HepG2 (cell line): ENCODE measurements around the gene GPR26. TPM values are rescaled to one million over a fixed set of nuclear protein-coding genes. Genes with fewer than 3 reads are reported as not detected.

ENCODE experiments used
- CBFB ChIP-seq: sonication (generic); formaldehyde crosslinking; IDR thresholded peaks from 2 replicates; pipeline ENCODE4 v1.4.0; 2020; ENCODE audit warnings: missing genetic modification reagents
- GATAD1 ChIP-seq: IDR thresholded peaks from 2 replicates; pipeline ENCODE4 v1.6.1; 2016; ENCODE audit warnings: missing genetic modification reagents, missing compliant biosample characterization
- RNF2 ChIP-seq: fragments of 450-650 bp; conservative IDR thresholded peaks from 2 replicates; pipeline ENCODE4 v1.6.1; 2016; ENCODE audit warnings: low read depth
- SUZ12 ChIP-seq: fragments of 150-350 bp; IDR thresholded peaks from 2 replicates; pipeline ENCODE4 v1.6.1; 2014; ENCODE audit warnings: low read depth, low read length
- ZC3H13 ChIP-seq: sonication (generic); formaldehyde crosslinking; IDR thresholded peaks from 2 replicates; pipeline ENCODE4 v1.8.1; 2023; ENCODE audit warnings: mild to moderate bottlenecking, missing genetic modification reagents, moderate library complexity
- ZMAT3 ChIP-seq: sonication (generic); formaldehyde crosslinking; conservative IDR thresholded peaks from 2 replicates; pipeline ENCODE4 v1.7.0; 2021; ENCODE audit warnings: missing genetic modification reagents
- ZNF773 ChIP-seq: sonication (generic); formaldehyde crosslinking; IDR thresholded peaks from 2 replicates; pipeline ENCODE4 v1.4.0; 2020; ENCODE audit warnings: missing genetic modification reagents, borderline replicate concordance
- polyA plus RNA-seq, 8 experiments: library from polyadenylated mRNA; depleted of rRNA in 3 of 8; stranded (reverse) in 7 of 8; unstranded in 1 of 8; fragments of >200 nt; fragmentation: Illumina TruSeq in 4 of 8; extraction: Trizol in 4 of 8; gene quantifications; 2 replicates each; pipeline versions ENCODE4 v1.2.1 to v1.2.3, GENCODE V29; 2011 to 2016; ENCODE audit warnings: low read depth in 4 of 8, missing spikeins in 1 of 8, mixed read lengths in 1 of 8; ENCODE audit not compliant: insufficient read depth in 1 of 8
- total RNA-seq, 5 experiments: library from RNA; depleted of rRNA; stranded (reverse); fragments of >200 nt; fragmentation: Illumina TruSeq; extraction: Trizol; gene quantifications; 2 replicates each; pipeline ENCODE4 v1.2.3, GENCODE V29; 2016; ENCODE audit warnings: low read depth in 1 of 5
- TF ChIP-seq, protein P1 (sequence below): sonication (generic); formaldehyde crosslinking; IDR thresholded peaks from 2 replicates; pipeline ENCODE4 v1.4.0; 2020; ENCODE audit warnings: missing genetic modification reagents, borderline replicate concordance
- TF ChIP-seq, protein P2 (sequence below): sonication (generic); formaldehyde crosslinking; IDR thresholded peaks from 2 replicates; pipeline ENCODE4 v1.4.0; 2020; ENCODE audit warnings: missing genetic modification reagents
- TF ChIP-seq, protein P3 (sequence below): sonication (generic); formaldehyde crosslinking; IDR thresholded peaks from 2 replicates; pipeline ENCODE4 v1.4.0; 2020; ENCODE audit warnings: mild to moderate bottlenecking, missing genetic modification reagents
- TF ChIP-seq, protein P4 (sequence below): sonication (generic); formaldehyde crosslinking; IDR thresholded peaks from 2 replicates; pipeline ENCODE4 v1.4.0; 2020; ENCODE audit warnings: missing genetic modification reagents

GPR26 gene
- total and polyA plus RNA-seq, 2 of the 13 experiments (the other 11 are each of a cell fraction or from before 2014, with no cell fraction given) = not detected

DNA sequence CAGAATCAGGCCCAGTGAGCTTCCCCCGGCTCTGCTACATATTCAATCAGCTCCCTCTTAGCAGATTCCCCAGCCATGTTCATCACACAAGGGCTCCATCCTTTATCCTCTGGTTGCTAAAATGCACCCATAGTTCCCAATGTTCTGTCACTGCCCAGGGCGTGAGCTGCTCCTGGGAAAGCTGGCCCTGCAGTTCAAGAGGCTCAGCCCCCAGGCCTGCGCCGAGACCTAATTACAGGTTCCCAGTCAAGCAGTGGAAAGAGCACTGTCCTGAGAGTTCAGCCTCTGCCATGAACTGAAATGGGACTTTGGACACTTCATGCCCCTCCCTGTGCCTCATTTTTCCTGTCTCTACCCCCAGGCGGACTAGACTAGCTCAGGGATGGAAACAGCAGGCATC is 75.6 kb downstream of the GPR26 start (continued):
- TF ChIP-seq, protein P1, sequence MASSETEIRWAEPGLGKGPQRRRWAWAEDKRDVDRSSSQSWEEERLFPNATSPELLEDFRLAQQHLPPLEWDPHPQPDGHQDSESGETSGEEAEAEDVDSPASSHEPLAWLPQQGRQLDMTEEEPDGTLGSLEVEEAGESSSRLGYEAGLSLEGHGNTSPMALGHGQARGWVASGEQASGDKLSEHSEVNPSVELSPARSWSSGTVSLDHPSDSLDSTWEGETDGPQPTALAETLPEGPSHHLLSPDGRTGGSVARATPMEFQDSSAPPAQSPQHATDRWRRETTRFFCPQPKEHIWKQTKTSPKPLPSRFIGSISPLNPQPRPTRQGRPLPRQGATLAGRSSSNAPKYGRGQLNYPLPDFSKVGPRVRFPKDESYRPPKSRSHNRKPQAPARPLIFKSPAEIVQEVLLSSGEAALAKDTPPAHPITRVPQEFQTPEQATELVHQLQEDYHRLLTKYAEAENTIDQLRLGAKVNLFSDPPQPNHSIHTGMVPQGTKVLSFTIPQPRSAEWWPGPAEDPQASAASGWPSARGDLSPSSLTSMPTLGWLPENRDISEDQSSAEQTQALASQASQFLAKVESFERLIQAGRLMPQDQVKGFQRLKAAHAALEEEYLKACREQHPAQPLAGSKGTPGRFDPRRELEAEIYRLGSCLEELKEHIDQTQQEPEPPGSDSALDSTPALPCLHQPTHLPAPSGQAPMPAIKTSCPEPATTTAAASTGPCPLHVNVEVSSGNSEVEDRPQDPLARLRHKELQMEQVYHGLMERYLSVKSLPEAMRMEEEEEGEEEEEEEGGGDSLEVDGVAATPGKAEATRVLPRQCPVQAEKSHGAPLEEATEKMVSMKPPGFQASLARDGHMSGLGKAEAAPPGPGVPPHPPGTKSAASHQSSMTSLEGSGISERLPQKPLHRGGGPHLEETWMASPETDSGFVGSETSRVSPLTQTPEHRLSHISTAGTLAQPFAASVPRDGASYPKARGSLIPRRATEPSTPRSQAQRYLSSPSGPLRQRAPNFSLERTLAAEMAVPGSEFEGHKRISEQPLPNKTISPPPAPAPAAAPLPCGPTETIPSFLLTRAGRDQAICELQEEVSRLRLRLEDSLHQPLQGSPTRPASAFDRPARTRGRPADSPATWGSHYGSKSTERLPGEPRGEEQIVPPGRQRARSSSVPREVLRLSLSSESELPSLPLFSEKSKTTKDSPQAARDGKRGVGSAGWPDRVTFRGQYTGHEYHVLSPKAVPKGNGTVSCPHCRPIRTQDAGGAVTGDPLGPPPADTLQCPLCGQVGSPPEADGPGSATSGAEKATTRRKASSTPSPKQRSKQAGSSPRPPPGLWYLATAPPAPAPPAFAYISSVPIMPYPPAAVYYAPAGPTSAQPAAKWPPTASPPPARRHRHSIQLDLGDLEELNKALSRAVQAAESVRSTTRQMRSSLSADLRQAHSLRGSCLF = no peak
- TF ChIP-seq, protein P2, sequence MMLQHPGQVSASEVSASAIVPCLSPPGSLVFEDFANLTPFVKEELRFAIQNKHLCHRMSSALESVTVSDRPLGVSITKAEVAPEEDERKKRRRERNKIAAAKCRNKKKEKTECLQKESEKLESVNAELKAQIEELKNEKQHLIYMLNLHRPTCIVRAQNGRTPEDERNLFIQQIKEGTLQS = no peak
- no peak for TF ChIP-seq CBFB (CRISPR knock-in tag)
- TF ChIP-seq ZNF773 (CRISPR knock-in tag) = no peak
- no peak for TF ChIP-seq GATAD1 (CRISPR knock-in tag)
- TF ChIP-seq, protein P3, sequence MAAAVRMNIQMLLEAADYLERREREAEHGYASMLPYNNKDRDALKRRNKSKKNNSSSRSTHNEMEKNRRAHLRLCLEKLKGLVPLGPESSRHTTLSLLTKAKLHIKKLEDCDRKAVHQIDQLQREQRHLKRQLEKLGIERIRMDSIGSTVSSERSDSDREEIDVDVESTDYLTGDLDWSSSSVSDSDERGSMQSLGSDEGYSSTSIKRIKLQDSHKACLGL = no peak
- no peak for TF ChIP-seq ZMAT3 (CRISPR knock-in tag)
- no peak for TF ChIP-seq ZC3H13 (CRISPR knock-in tag)
- TF ChIP-seq RNF2 = no peak
- TF ChIP-seq, protein P4, sequence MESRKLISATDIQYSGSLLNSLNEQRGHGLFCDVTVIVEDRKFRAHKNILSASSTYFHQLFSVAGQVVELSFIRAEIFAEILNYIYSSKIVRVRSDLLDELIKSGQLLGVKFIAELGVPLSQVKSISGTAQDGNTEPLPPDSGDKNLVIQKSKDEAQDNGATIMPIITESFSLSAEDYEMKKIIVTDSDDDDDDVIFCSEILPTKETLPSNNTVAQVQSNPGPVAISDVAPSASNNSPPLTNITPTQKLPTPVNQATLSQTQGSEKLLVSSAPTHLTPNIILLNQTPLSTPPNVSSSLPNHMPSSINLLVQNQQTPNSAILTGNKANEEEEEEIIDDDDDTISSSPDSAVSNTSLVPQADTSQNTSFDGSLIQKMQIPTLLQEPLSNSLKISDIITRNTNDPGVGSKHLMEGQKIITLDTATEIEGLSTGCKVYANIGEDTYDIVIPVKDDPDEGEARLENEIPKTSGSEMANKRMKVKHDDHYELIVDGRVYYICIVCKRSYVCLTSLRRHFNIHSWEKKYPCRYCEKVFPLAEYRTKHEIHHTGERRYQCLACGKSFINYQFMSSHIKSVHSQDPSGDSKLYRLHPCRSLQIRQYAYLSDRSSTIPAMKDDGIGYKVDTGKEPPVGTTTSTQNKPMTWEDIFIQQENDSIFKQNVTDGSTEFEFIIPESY (CRISPR knock-in tag) = no peak
- TF ChIP-seq SUZ12 = no peak
